Measurements from ENCODE around the gene OR1B1.
"Not testable (repeated sequence)": the region's sequence is repeated elsewhere in the genome, so short reads cannot be mapped to it uniquely, and the experiment has no call there.

The OR1B1 gene

DNA sequence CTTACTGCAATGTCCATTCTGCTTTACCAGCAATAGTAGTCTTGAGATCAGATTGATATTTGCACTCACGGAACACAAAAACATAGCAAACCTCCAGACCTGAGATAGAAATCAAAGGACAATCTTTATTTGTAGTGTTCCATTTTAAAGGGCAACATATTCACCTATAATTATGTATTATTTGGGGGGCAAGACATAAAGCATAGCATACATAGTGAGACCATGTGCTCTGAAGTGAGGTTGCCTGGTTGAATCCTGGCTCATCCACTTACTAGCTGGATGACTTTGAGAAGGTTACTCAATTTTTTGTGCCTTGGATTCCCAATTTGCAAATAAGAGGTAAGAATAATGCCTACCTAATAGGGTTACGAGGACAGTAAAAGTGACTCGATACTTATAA, at the start of gene OR1B1:
Gene OR1B1 (minus strand): TSS at position 101 of the 400 bp plus-strand sequence.
- DNase-seq = no peak

DNA sequence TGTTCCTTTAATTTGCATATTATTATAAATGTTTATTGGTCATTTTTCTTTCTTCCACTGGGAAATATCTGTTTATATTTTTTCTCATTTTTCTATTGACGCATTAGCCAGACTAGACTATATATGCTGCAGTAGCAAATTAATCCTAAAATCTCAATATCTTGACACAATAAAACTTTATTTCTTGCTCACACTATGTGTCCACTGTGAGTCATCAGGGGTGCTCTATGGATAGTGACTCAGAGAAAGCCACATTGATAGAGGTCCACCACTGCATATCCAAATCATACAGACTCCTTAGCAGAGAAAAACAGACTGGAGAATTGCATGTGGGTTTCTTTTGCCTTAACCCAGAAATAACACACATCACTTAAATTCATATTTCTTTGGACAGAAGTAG, 38.3 kb upstream of the OR1B1 start:
- no peak for DNase-seq

DNA sequence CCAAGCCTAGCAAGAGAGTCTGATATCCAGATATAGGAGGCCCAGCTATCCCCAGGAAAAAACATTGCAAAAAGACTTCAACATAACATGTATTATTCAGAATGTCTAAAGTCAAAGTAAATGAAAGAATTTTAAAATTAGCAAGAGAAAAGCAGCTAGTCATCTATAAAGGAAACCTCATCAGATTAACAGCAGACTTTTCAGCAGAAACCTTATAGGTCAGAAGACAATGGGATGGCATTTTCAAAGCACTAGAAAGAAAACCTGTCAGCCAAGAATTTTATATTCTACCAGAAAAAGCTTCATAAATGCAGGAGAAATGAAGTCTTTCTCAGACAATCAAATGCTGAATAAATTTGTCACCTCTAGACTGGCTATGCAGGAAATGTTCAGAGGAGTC, 27.4 kb upstream of the OR1B1 start:
- no peak for DNase-seq

DNA sequence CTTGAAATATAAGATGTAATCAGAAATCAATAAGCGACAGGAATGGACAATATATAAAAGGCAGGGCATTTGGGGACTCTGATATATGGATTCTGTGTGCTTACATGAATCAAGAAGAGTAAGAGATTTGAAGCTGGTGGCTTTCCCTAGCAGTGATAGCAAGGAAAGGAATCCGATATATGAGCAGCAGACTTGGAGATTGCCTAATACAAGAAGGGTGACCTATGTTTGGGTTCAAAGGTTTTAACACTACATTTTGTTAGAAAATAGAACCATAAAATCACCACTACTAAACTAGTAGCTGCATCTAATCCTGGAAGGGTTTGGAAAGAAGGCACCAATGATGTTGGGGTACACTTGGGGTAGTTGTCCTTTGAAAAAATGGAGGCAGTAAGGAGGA, 15.1 kb upstream of the OR1B1 start:
- DNase-seq = no peak

DNA sequence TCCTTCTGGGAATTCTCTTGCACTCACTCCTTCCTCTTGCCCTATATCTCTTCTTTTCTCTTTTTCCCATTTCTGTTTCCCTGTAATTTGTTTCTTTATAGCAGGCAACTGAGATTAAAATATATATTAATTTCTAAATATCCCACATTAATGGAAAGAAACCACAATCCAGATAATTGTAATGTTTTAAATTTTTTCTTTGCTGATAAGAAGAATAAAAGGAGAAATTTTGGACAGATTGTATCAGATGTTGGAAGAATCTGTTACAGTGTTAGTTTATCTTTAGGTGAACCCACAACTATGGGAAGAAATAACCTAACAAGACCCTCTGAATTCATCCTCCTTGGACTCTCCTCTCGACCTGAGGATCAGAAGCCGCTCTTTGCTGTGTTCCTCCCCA, 4.0 kb upstream of the OR1B1 start, which contains the start of gene OR1L1:
Gene OR1L1 (plus strand): TSS at position 301 of the 400 bp plus-strand sequence. CDS start 0 bp downstream, at position 301.
- DNase-seq = no peak

DNA sequence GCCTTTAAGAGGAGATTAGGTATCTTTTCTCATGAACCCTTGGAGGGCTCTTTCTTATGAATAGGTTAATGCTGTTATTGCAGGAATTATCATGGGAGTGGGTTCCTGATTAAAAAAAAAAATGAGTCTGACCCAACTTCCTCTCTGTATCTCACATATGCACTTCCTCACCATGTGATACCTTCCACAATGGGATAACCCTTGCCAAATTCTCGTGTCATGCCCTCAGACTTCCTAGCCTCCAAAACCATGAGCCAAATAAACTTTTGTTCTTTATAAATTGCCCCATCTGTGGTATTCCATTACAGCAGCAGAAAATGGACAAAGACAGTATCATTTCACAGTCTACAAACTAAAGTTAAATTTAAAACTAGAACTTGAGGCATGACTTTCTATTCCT, 1.0 kb downstream of the OR1B1 start:
- DNase-seq = no peak

DNA sequence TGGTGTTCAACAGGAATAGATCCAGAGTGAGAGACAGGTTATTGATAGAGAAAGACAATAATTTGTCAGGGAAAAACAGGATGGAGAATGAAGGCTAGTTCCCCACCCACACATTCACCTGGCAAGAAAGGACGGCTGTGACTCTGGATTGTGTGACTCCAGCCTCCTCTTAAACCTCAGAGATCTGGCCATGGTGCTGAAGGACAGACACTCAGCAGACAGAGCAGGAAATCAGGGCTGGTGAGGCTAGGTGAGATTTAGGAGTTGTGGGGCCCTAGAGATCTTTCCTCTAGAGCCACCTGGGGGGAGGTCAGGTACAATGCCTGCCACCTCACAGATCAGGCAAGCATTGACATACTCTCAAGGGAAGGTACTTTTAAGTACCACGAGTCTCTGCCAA, 15.2 kb downstream of the OR1B1 start:
- DNase-seq = peak; percentile 26

DNA sequence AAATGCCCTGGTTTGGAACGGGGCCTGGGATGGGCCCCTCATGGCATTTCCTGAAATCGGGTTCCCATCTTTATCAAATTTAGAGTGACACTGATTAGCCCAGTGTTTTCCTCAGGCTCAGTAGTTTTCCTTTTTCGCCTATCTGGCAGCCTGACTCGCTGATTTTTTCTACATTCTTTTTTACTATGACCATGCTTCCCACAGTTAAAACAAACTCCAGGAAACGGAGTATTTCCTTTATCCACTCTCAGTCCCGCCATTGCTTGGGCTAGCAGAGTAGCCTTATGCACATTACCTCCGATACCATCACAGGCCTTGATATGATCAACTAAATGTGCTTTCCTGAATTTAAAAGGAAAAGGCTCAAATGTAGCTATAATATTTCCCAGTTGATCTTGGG, 37.4 kb downstream of the OR1B1 start:
- DNase-seq = no peak

DNA sequence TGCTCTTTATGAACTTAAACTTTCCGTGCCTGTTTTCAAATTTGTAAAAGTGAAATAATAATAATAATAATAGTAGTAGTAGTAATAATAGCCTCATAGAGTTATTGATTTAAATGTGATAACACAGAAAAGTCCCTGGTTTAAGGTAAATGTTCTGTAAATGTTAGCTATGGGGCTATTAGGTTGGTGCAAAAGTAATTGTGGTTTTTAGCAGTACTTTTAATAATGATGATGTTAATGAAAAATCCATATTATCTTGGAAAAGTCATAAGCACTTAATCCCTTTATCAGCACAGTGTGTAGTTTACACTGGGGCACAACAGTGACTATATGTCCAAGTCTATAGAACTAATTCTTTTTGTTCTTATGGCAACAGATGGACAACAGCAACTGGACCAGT, 43.1 kb downstream of the OR1B1 start, which contains the start of gene OR1Q1:
Gene OR1Q1 (plus strand): TSS at position 377 of the 400 bp plus-strand sequence. CDS start 0 bp downstream, at position 377.
- no peak for DNase-seq

DNA sequence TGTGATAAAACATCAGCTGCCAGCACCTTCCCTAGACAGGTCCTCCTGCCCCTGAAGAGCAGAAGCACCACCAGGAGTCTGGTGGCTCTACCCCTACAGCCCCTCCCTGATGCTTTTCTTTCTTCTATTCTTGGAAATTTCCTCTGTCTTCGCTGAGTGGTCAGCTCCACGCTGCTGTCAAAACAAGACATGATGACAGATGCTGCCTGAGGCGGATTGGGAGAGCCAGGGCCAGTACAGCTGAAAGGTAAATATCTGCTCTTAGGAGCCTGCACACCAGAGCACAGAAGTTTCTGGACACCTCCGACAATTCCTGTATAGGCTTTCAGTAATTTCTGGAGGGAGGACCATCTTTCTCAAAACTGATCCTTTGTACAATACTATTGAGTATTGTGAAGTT, 47.6 kb downstream of the OR1B1 start:
- DNase-seq = no peak

DNA sequence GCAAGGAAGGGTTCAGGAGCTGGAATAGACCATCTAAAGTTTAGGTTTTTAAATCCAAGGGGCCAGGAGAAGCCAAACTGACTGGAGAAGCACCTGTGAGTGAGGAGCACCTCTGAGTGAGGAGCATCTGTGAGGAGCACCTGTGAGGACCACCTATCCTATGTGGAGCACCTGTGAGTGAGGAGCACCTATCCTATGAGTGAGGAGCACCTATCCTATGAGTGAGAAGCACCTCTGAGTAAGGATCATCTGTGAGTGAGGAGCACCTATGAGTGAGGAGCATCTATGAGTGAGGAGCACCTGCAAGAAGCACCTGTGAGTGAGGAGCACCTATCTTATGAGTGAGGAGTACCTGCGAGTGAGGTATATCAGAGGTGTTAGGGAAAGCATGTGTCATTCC, 50.8 kb downstream of the OR1B1 start:
- no peak for DNase-seq

DNA sequence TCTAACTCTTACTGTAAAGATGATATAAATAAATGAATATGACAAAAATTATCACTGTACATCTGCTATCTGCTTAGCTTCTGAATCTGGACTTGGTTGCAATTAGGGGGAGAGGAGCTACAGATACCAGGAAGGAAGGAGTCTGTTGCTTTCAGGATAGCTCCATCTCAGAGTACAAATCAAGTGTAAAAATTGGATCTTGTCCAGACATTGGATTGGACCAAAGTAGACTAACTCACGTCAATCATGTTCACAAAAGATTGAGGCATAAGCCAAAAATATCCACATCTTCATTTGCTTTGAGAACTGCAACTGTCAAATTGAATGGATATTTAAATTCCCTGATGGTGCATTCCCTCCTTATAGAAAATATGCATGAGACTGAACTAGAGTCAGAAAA, 51.7 kb downstream of the OR1B1 start:
- no peak for DNase-seq

DNA sequence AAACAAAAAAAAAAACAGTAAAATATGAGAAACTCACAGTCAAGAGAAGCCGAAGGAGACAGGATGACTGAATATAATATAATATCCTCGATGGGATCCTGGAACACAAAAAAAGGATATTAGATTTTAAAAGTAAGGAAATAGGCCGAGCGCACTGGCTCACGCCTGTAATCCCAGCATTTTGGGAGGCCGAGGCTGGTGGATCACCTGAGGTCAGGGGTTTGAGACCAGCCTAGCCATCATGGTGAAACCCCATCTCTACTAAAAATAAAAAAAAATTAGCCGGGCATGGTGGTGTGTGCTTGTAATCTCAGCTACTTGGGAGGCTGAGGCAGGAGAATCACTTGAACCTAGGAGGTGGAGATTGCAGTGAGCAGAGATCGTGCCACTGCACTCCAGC, 74.1 kb downstream of the OR1B1 start, which contains the start of gene OR1L8:
Gene OR1L8 (minus strand): TSS at position 101 of the 400 bp plus-strand sequence. CDS start 14,907 bp downstream, outside the sequence.
- DNase-seq = not testable (repeated sequence)

DNA sequence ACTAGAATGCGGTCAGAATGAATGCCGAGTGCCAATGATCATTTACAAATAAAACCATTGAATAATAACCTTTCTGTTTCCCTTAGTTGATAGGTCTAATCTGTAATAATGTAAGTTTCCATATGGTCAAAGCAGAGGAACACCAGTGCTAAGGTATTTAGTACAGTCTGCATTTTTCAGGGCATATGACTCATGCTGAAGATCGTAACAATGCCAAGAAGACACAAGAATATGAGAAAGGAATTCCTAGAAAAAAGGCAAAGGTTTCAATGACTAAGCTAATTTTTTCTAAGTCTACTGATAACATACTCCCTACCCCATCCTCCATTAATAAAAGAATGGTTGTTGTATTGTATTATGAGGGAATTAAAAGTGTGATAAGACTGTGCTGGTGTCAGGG, 77.1 kb downstream of the OR1B1 start:
- DNase-seq = peak; percentile 24

DNA sequence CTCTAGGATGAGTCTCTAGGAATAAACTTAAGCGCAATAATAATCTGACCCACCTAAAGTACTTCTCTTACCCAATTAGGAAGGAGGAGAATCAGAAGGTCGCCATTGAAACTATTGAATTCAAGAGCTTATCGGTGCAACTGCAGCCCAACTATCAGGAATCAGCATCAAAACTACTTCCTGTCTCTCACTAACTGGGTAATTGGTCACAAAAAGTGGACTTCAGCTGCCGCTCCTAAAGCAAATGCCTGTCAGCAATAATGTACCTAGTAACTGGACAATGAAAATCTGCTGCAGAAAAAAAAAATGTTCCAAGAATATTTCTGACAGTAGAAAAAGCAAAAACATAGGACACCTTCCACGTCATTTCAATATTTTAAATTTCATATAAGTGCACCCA, 77.6 kb downstream of the OR1B1 start:
- peak; percentile 6 for DNase-seq
